ENCODE data around the gene SLCO4A1.

Gene SLCO4A1

DNA sequence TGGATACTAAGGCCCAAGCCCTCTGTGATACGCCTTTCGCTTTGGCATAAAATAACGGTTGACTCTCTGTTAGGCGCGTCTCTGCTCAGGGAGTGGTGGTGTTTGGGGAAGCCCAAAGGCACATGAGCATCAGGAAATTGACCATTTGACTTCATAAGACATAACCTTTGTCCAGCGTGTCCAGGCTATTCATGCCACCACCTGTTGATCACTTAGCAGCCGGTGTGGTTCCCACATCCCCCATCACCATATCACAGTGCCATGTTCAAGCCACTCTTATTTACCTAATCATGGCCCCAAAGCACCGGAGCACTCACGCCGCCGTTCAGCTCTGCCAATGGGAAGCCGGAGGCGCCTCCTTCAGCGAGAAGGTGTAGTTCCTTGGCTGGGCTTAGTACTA, 27.9 kb downstream of the SLCO4A1 start:
- Histone ChIP-seq H3K36me3 (ENCODE audit: control insufficient read depth, insufficient read depth, low read length) (no peaks in the 10 kb centered on the region), H3K27ac (ENCODE audit: low read depth, low read length) (no peak overlapping the region), H3K27me3 (ENCODE audit: control insufficient read depth, insufficient read depth, low read length) (no peaks in the 10 kb centered on the region), H3K4me1 (ENCODE audit: control insufficient read depth, insufficient read depth, low read length) (no peaks in the 10 kb centered on the region), H3K4me3 (ENCODE audit: low read depth, low read length) (no peak overlapping the region), H3K9me3 (ENCODE audit: control insufficient read depth, insufficient read depth, low read depth, low read length) (no peaks in the 10 kb centered on the region), H3K9ac (ENCODE audit: low read length) (no peak overlapping the region)

DNA sequence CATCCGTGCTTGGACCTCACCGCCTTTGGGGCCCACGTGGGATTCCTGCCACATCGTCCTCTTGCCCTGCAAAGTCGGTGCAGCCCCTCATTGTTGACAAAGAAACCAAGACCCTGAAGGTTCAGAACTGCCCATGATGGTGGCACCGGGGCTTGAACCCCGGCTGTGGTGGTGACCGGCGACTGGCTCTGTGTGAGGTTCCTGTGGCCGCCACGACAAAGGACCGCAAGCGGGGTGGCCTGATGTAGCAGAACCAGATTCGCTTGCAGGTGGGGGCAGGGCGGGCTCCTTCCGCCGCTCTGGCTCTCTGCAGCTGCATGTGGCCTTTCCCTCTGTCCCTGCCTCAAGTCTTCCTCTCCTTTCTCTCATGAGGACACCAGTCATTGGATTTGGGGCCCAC, 28.7 kb downstream of the SLCO4A1 start:
- Histone ChIP-seq H3K36me3 (ENCODE audit: control insufficient read depth, insufficient read depth, low read length) (no peaks in the 10 kb centered on the region), H3K27me3 (ENCODE audit: control insufficient read depth, insufficient read depth, low read length) (no peaks in the 10 kb centered on the region), H3K9ac (ENCODE audit: low read length) (no peak overlapping the region), H3K9me3 (ENCODE audit: control insufficient read depth, insufficient read depth, low read depth, low read length) (no peaks in the 10 kb centered on the region), H3K27ac (ENCODE audit: low read depth, low read length) (no peak overlapping the region), H3K4me3 (ENCODE audit: low read depth, low read length) (no peak overlapping the region), H3K4me1 (ENCODE audit: control insufficient read depth, insufficient read depth, low read length) (no peaks in the 10 kb centered on the region)

- no peaks in the 10 kb centered on the region for H3K9me3 ChIP-seq (ENCODE audit: control insufficient read depth, insufficient read depth, low read depth, low read length)
- no peak overlapping the region for H3K4me3 ChIP-seq (ENCODE audit: low read depth, low read length)
- H3K9ac ChIP-seq (ENCODE audit: low read length): no peak overlapping the region
- H3K4me1 ChIP-seq (ENCODE audit: control insufficient read depth, insufficient read depth, low read length): no peaks in the 10 kb centered on the region
- no peaks in the 10 kb centered on the region for H3K36me3 ChIP-seq (ENCODE audit: control insufficient read depth, insufficient read depth, low read length)
- no peaks in the 10 kb centered on the region for H3K27me3 ChIP-seq (ENCODE audit: control insufficient read depth, insufficient read depth, low read length)
- no peak overlapping the region for H3K27ac ChIP-seq (ENCODE audit: low read depth, low read length)
These were observed 29.5 kb downstream of the SLCO4A1 start for GRCh38 chr20:62671765-62672164.

DNA sequence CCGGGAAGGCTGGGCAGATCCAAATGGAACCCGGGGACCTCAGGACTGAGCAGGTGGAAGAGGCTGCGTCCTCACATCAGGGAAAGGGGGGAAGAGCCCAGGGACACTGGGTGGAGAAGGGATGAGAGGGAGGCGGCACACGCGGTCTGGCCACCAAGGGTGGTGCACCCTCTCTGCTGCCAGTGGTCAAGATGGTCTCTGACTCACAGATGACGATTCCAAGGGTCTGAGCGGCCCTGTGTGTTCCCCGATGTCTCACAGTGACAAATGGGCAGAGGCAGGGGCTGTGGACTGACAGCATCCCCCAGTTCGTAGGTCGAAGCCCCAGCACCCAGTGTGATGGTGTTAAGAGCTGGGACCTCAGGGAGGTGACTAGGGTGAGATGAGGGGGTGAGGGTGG, 32.1 kb downstream of the SLCO4A1 start:
- no peak overlapping the region for H3K9ac ChIP-seq (ENCODE audit: low read length)
- H3K4me1 ChIP-seq (ENCODE audit: control insufficient read depth, insufficient read depth, low read length): no peaks in the 10 kb centered on the region
- no peak overlapping the region for H3K27ac ChIP-seq (ENCODE audit: low read depth, low read length)
- H3K9me3 ChIP-seq (ENCODE audit: control insufficient read depth, insufficient read depth, low read depth, low read length): no peaks in the 10 kb centered on the region
- H3K4me3 ChIP-seq (ENCODE audit: low read depth, low read length): no peak overlapping the region
- no peaks in the 10 kb centered on the region for H3K36me3 ChIP-seq (ENCODE audit: control insufficient read depth, insufficient read depth, low read length)
- H3K27me3 ChIP-seq (ENCODE audit: control insufficient read depth, insufficient read depth, low read length): no peaks in the 10 kb centered on the region

- Histone ChIP-seq H3K4me1 (ENCODE audit: control insufficient read depth, insufficient read depth, low read length) (no peaks in the 10 kb centered on the region), H3K9ac (ENCODE audit: low read length) (no peak overlapping the region), H3K27ac (ENCODE audit: low read depth, low read length) (no peak overlapping the region)
These were observed 33.0 kb downstream of the SLCO4A1 start for GRCh38 chr20:62675156-62675876.

DNA sequence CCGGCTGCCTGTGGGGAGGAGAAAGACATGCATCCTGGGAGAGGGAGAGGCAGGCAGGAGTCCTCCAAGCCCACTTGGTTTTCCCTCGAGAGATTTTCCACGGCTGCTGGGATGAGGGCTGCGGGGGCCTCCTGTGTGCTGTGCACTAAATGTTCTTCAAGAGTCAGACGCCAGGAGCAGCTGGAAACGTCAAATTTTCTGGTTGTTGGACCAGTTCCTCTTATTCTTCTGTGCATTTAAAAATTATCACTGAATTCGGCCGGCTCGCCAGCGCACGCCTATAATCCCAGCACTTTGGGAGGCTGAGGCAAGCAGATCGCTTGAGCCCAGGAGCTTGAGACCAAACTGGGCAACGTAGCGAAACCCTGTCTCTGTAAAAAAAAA, 33.6 kb downstream of the SLCO4A1 start:
- Histone ChIP-seq H3K4me1 (ENCODE audit: control insufficient read depth, insufficient read depth, low read length) (no peaks in the 10 kb centered on the region), H3K9me3 (ENCODE audit: control insufficient read depth, insufficient read depth, low read depth, low read length) (peaks cover 9% of the 10 kb centered on the region; the same call in 1 of the 2 replicates), H3K4me3 (ENCODE audit: low read depth, low read length) (no peak overlapping the region), H3K27ac (ENCODE audit: low read depth, low read length) (no peak overlapping the region), H3K27me3 (ENCODE audit: control insufficient read depth, insufficient read depth, low read length) (no peaks in the 10 kb centered on the region), H3K9ac (ENCODE audit: low read length) (no peak overlapping the region), H3K36me3 (ENCODE audit: control insufficient read depth, insufficient read depth, low read length) (no peaks in the 10 kb centered on the region)

More at GRCh38 chr20:62675156-62675876, 33.0 kb downstream of the SLCO4A1 start:
- Histone ChIP-seq H3K36me3 (ENCODE audit: control insufficient read depth, insufficient read depth, low read length) (no peaks in the 10 kb centered on the region), H3K27me3 (ENCODE audit: control insufficient read depth, insufficient read depth, low read length) (no peaks in the 10 kb centered on the region), H3K9me3 (ENCODE audit: control insufficient read depth, insufficient read depth, low read depth, low read length) (peaks cover 7% of the 10 kb centered on the region; the same call in 1 of the 2 replicates), H3K4me3 (ENCODE audit: low read depth, low read length) (no peak overlapping the region)

- Histone ChIP-seq H3K27me3 (ENCODE audit: control insufficient read depth, insufficient read depth, low read length) (no peaks in the 10 kb centered on the region), H3K27ac (ENCODE audit: low read depth, low read length) (no peak overlapping the region)
These were observed 34.7 kb downstream of the SLCO4A1 start for GRCh38 chr20:62676976-62677375.

DNA sequence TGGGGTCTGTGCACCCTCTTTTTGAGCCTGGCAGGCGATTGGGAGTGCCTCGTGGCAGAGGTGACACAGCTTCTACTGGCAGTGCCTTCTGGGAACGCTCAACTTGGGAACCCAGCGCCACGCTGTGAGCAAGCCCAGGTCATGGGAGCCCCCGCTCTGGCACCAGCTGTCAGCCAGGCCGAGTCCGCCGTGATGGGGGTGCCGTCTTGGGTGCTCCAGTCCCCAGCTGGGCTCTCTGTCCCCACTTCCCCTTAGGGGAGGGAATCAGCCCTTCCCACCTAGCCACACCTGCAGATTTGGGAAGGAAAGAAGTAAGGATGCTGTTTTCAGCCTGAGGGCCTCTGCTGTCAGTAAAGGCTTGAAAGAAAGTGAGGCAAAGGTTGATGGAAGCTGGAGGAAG, 35.4 kb downstream of the SLCO4A1 start:
- no peak overlapping the region for H3K27ac ChIP-seq (ENCODE audit: low read depth, low read length)
- H3K4me1 ChIP-seq (ENCODE audit: control insufficient read depth, insufficient read depth, low read length): no peaks in the 10 kb centered on the region
- H3K36me3 ChIP-seq (ENCODE audit: control insufficient read depth, insufficient read depth, low read length): no peaks in the 10 kb centered on the region
- H3K9ac ChIP-seq (ENCODE audit: low read length): no peak overlapping the region
- peaks cover 9% of the 10 kb centered on the region; the same call in 1 of the 2 replicates for H3K9me3 ChIP-seq (ENCODE audit: control insufficient read depth, insufficient read depth, low read depth, low read length)
- no peak overlapping the region for H3K4me3 ChIP-seq (ENCODE audit: low read depth, low read length)
- peaks cover 3% of the 10 kb centered on the region; the same call in 1 of the 2 replicates for H3K27me3 ChIP-seq (ENCODE audit: control insufficient read depth, insufficient read depth, low read length)

More at GRCh38 chr20:62676976-62677375, 34.7 kb downstream of the SLCO4A1 start:
- H3K9ac ChIP-seq (ENCODE audit: low read length): no peak overlapping the region
- peaks cover 9% of the 10 kb centered on the region; the same call in 1 of the 2 replicates for H3K9me3 ChIP-seq (ENCODE audit: control insufficient read depth, insufficient read depth, low read depth, low read length)
- no peaks in the 10 kb centered on the region for H3K36me3 ChIP-seq (ENCODE audit: control insufficient read depth, insufficient read depth, low read length)
- no peaks in the 10 kb centered on the region for H3K4me1 ChIP-seq (ENCODE audit: control insufficient read depth, insufficient read depth, low read length)
- no peak overlapping the region for H3K4me3 ChIP-seq (ENCODE audit: low read depth, low read length)

- H3K9ac ChIP-seq (ENCODE audit: low read length): no peak overlapping the region
- no peaks in the 10 kb centered on the region for H3K4me1 ChIP-seq (ENCODE audit: control insufficient read depth, insufficient read depth, low read length)
- H3K9me3 ChIP-seq (ENCODE audit: control insufficient read depth, insufficient read depth, low read depth, low read length): peaks cover 9% of the 10 kb centered on the region; the same call in 1 of the 2 replicates
- H3K27ac ChIP-seq (ENCODE audit: low read depth, low read length): no peak overlapping the region
- H3K4me3 ChIP-seq (ENCODE audit: low read depth, low read length): no peak overlapping the region
- H3K36me3 ChIP-seq (ENCODE audit: control insufficient read depth, insufficient read depth, low read length): no peaks in the 10 kb centered on the region
- peaks cover 5% of the 10 kb centered on the region; the same call in 1 of the 2 replicates for H3K27me3 ChIP-seq (ENCODE audit: control insufficient read depth, insufficient read depth, low read length)
These were observed 36.2 kb downstream of the SLCO4A1 start for GRCh38 chr20:62678553-62678952.

DNA sequence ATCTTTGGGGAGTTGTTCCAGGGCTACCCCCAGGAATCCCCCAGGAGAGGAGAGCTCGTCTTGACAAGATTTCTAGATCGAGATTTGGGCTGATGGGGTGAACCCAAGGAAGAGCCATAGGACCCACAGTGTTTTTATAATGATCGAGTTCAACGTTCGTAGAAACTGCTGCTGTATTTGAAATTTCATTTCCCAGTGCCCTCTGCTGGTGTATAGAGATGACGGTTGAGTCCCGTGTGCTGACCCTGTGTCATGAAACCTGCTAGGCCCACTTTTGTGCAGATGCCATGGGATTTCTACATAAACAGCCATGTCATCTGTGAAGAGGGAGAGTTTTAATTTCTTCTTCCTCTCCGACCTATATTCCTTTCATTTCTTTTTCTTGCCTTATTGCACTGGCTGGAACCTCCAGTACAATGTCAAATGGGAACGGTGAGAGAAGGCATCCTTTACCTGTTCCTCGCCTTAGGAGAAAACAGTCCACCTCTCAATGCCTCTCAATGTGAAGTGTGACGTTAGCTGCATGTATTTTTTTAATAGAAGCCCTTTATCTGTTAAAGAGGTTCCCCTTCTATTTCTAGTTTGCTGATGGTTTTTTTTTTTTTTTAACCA, 37.8 kb downstream of the SLCO4A1 start:
- peaks cover 5% of the 10 kb centered on the region; the same call in 1 of the 2 replicates for H3K27me3 ChIP-seq (ENCODE audit: control insufficient read depth, insufficient read depth, low read length)
- no peaks in the 10 kb centered on the region for H3K36me3 ChIP-seq (ENCODE audit: control insufficient read depth, insufficient read depth, low read length)
- no peak overlapping the region for H3K27ac ChIP-seq (ENCODE audit: low read depth, low read length)
- H3K9me3 ChIP-seq (ENCODE audit: control insufficient read depth, insufficient read depth, low read depth, low read length): peaks cover 9% of the 10 kb centered on the region; the same call in 1 of the 2 replicates
- no peaks in the 10 kb centered on the region; the same call in 1 of the 2 replicates for H3K4me1 ChIP-seq (ENCODE audit: control insufficient read depth, insufficient read depth, low read length)
- H3K9ac ChIP-seq (ENCODE audit: low read length): no peak overlapping the region
- H3K4me3 ChIP-seq (ENCODE audit: low read depth, low read length): no peak overlapping the region

DNA sequence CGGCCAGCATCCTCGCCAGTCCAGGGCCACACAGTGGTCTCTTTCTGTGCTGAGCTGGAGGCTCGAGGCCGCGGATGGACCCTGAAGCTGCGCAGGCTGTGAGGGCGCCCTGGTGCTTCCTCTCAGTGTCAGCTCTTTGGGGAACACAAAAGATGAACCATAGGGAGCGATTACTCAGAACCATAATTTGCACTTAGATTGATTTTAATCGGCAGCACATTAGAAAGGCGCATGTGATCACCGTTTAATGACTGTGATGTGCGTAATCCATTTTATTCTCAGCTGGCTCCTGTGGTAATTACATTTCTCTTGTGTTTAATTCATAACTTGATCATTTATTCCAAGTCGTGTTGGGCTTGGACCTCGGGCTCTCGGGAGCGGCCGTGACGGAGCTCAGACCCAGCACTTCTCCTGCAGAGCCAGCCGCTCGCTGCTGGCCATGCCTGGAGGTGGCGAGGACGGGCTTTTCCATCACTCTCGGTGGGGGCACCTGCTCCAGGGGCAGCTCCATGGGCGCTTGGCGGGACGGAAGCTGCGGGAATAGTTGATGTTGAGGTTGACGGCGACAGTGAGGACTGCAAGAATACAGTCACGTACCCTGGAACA, 40.7 kb downstream of the SLCO4A1 start:
- Histone ChIP-seq H3K9ac (ENCODE audit: low read length) (no peak overlapping the region), H3K9me3 (ENCODE audit: control insufficient read depth, insufficient read depth, low read depth, low read length) (peaks cover 9% of the 10 kb centered on the region; the same call in 1 of the 2 replicates), H3K27ac (ENCODE audit: low read depth, low read length) (no peak overlapping the region), H3K4me1 (ENCODE audit: control insufficient read depth, insufficient read depth, low read length) (peaks cover 12% of the 10 kb centered on the region; the same call in 1 of the 2 replicates), H3K4me3 (ENCODE audit: low read depth, low read length) (no peak overlapping the region), H3K27me3 (ENCODE audit: control insufficient read depth, insufficient read depth, low read length) (peaks cover 5% of the 10 kb centered on the region; the same call in 1 of the 2 replicates), H3K36me3 (ENCODE audit: control insufficient read depth, insufficient read depth, low read length) (no peaks in the 10 kb centered on the region)

All from HUES6 (cell line).